NK-92 (cell line): Measurements from ENCODE around the gene SF3A1.

ENCODE experiments used
- DNase-seq: peaks from one replicate; lab custom pipeline; 2025; ENCODE audit not compliant: unreplicated experiment; lab: John Stamatoyannopoulos, UW

Gene SF3A1

GRCh38 chr22:30289141-30289979, 67.3 kb downstream of the SF3A1 start, which contains the start of gene CASTOR1:
CASTOR1 (minus strand) TSS chr22:30289505; CDS start chr22:30289497, 8 bp downstream.
- DNase-seq = peak; percentile 8

- no peak for DNase-seq
Measured at GRCh38 chr22:30288419-30289140, 68.1 kb downstream of the SF3A1 start.

- peak; percentile 28 for DNase-seq
Measured at GRCh38 chr22:30287648-30288418, 68.9 kb downstream of the SF3A1 start.

- DNase-seq = no peak
Measured at GRCh38 chr22:30286813-30287647, 69.7 kb downstream of the SF3A1 start.

GRCh38 chr22:30286331-30286730, 70.4 kb downstream of the SF3A1 start:
- DNase-seq = no peak

GRCh38 chr22:30285846-30286200, 70.9 kb downstream of the SF3A1 start:
- DNase-seq = no peak

- DNase-seq = no peak
Measured at GRCh38 chr22:30285176-30285845, 71.4 kb downstream of the SF3A1 start.

GRCh38 chr22:30284666-30285065, 72.0 kb downstream of the SF3A1 start:
- no peak for DNase-seq

- no peak for DNase-seq
Measured at GRCh38 chr22:30284172-30284571, 72.5 kb downstream of the SF3A1 start.

GRCh38 chr22:30283342-30283741, 73.4 kb downstream of the SF3A1 start:
- DNase-seq = no peak

GRCh38 chr22:30282616-30283046, 74.1 kb downstream of the SF3A1 start:
- DNase-seq = no peak
